H1 (cell line): ENCODE results near the gene GPATCH4. TPM values are rescaled to one million over a fixed set of nuclear protein-coding genes. Genes with fewer than 3 reads are reported as not detected.

ENCODE experiments used
- CTCF ChIA-PET: fragments of 300-600 bp; sonication (Branson Sonifier 250); formaldehyde crosslinking; loops from one replicate; lab custom pipeline; 2021; ENCODE audit not compliant: partially characterized antibody; lab: Charles Lee
- POLR2A ChIA-PET: fragments of 300-600 bp; sonication (Branson Sonifier 250); formaldehyde crosslinking; loops from one replicate; lab custom pipeline; 2021; ENCODE audit warnings: inconsistent platforms; ENCODE audit not compliant: partially characterized antibody; lab: Charles Lee
- DNase-seq, 2 experiments: peaks; one replicate each; pipeline versions ENCODE4 v3.0.0 to v3.0.0-alpha.2; 2010 to 2022; ENCODE audit warnings: low spot score in 2 of 2, low read depth in 1 of 2, mixed read lengths in 1 of 2
- FAIRE-seq: peaks from 2 replicates; lab custom pipeline; 2011; peaks lifted over from hg19 to GRCh38; lab: Jason Lieb, UNC
- H2AFZ ChIP-seq: 2 replicates; pipeline ENCODE4 v1.8.1; 2012; ENCODE audit warnings: low read length, inconsistent platforms
- H2AK5ac ChIP-seq: 2 replicates; pipeline ENCODE4 v1.6.1; 2013; ENCODE audit warnings: low read depth, low read length
- H2BK120ac ChIP-seq: replicated peaks from 2 replicates; pipeline ENCODE3; 2013; ENCODE audit warnings: low read depth, low read length, inconsistent platforms
- H2BK12ac ChIP-seq: 2 replicates; pipeline ENCODE4 v1.6.1; 2013; ENCODE audit warnings: low read depth, low read length
- H2BK15ac ChIP-seq: 2 replicates; pipeline ENCODE4 v1.6.1; 2013; ENCODE audit warnings: low read length
- H2BK20ac ChIP-seq: 2 replicates; pipeline ENCODE4 v1.6.1; 2013; ENCODE audit warnings: low read length
- H2BK5ac ChIP-seq: 2 replicates; pipeline ENCODE4 v1.6.1; 2013; ENCODE audit warnings: low read depth, low read length
- H3K14ac ChIP-seq: 2 replicates; pipeline ENCODE4 v1.6.1; 2013; ENCODE audit warnings: inconsistent platforms; ENCODE audit not compliant: insufficient read length
- H3K18ac ChIP-seq: 2 replicates; pipeline ENCODE4 v1.6.1; 2013; ENCODE audit warnings: low read length; ENCODE audit errors: extremely low read depth
- H3K23ac ChIP-seq: 2 replicates; pipeline ENCODE4 v1.6.1; 2013; ENCODE audit warnings: inconsistent platforms; ENCODE audit not compliant: insufficient read length
- H3K23me2 ChIP-seq: 2 replicates; pipeline ENCODE4 v1.6.1; 2013; ENCODE audit warnings: low read depth, low read length
- H3K27ac ChIP-seq: 2 replicates; pipeline ENCODE4 v1.6.1; 2011; ENCODE audit warnings: low read depth, low read length, inconsistent platforms
- H3K27me3 ChIP-seq, 4 experiments: replicated peaks in 1 of 4; 1 replicate in 1 of 4; 2 replicates in 3 of 4; pipeline versions ENCODE4 v1.6.1 to v1.8.1; 2011 to 2013; ENCODE audit warnings: low read length in 3 of 4, mild to moderate bottlenecking in 3 of 4, inconsistent platforms in 2 of 4, mixed read lengths in 2 of 4, moderate library complexity in 1 of 4; ENCODE audit not compliant: control insufficient read depth in 3 of 4, insufficient read depth in 3 of 4; ENCODE audit errors: extremely low read depth in 1 of 4
- H3K36me3 ChIP-seq, 4 experiments: 2 replicates each; pipeline versions ENCODE4 v1.6.1 to v1.8.1; 2011 to 2013; ENCODE audit warnings: mild to moderate bottlenecking in 4 of 4, low read length in 3 of 4, moderate library complexity in 2 of 4, control low read depth in 1 of 4, inconsistent platforms in 1 of 4; ENCODE audit not compliant: insufficient read depth in 4 of 4, control insufficient read depth in 2 of 4
- H3K4ac ChIP-seq: replicated peaks from 2 replicates; pipeline ENCODE3; 2013; ENCODE audit warnings: low read length, low read depth, mixed read lengths, inconsistent platforms; ENCODE audit not compliant: insufficient read length
- H3K4me1 ChIP-seq, 4 experiments: replicated peaks in 1 of 4; 1 replicate in 1 of 4; 2 replicates in 3 of 4; pipeline versions ENCODE4 v1.6.1 to v1.8.1; 2011 to 2013; ENCODE audit warnings: low read length in 3 of 4, inconsistent platforms in 2 of 4, mixed read lengths in 1 of 4; ENCODE audit not compliant: insufficient read depth in 4 of 4, control insufficient read depth in 3 of 4
- H3K4me2 ChIP-seq, 2 experiments: 2 replicates each; pipeline versions ENCODE4 v1.6.1 to v1.8.1; 2011 to 2013; ENCODE audit warnings: low read depth in 2 of 2, low read length in 2 of 2, control low read depth in 1 of 2, inconsistent platforms in 1 of 2, mild to moderate bottlenecking in 1 of 2; ENCODE audit not compliant: insufficient read depth in 1 of 2
- H3K4me3 ChIP-seq, 4 experiments: fragments of 200-600, 300-600 bp in 1 of 4; sonication (generic), shearing (Covaris generic), sonication (Bioruptor Twin) in 1 of 4; 2 replicates each; pipeline versions ENCODE4 v1.5.1 to v1.8.1; 2011 to 2016; ENCODE audit warnings: low read length in 4 of 4, low read depth in 3 of 4, control low read depth in 2 of 4, inconsistent platforms in 2 of 4, mild to moderate bottlenecking in 2 of 4, mixed read lengths in 1 of 4, moderate library complexity in 1 of 4; ENCODE audit not compliant: insufficient read depth in 2 of 4; ENCODE audit errors: extremely low read depth in 1 of 4
- H3K56ac ChIP-seq: replicated peaks from 2 replicates; pipeline ENCODE3; 2013; ENCODE audit warnings: low read depth, mild to moderate bottlenecking, mixed read lengths, low read length, inconsistent platforms; ENCODE audit not compliant: insufficient read length
- H3K79me1 ChIP-seq: 2 replicates; pipeline ENCODE4 v1.6.1; 2013; ENCODE audit warnings: low read depth, low read length, control low read depth
- H3K79me2 ChIP-seq, 2 experiments: 2 replicates each; pipeline versions ENCODE4 v1.6.1 to v1.8.1; 2012 to 2013; ENCODE audit warnings: low read length in 2 of 2, mild to moderate bottlenecking in 2 of 2, inconsistent platforms in 1 of 2; ENCODE audit not compliant: insufficient read depth in 2 of 2, control insufficient read depth in 1 of 2
- H3K9ac ChIP-seq, 4 experiments: replicated peaks in 1 of 4; 1 replicate in 1 of 4; 2 replicates in 3 of 4; pipeline versions ENCODE4 v1.6.1 to v1.8.1; 2011 to 2013; ENCODE audit warnings: low read depth in 3 of 4, low read length in 3 of 4, control low read depth in 2 of 4, mild to moderate bottlenecking in 2 of 4, moderate library complexity in 2 of 4, inconsistent platforms in 1 of 4; ENCODE audit errors: extremely low read depth in 1 of 4
- H3K9me3 ChIP-seq, 2 experiments: 2 replicates each; pipeline versions ENCODE4 v1.6.1 to v1.8.1; 2012 to 2013; ENCODE audit warnings: mild to moderate bottlenecking in 2 of 2, moderate library complexity in 2 of 2, control low read depth in 1 of 2, inconsistent platforms in 1 of 2, low read depth in 1 of 2, low read length in 1 of 2, mixed read lengths in 1 of 2; ENCODE audit not compliant: insufficient read depth in 2 of 2
- H4K20me1 ChIP-seq, 2 experiments: replicated peaks in 1 of 2; 2 replicates each; pipeline versions ENCODE3 to v1.8.1; 2011 to 2013; ENCODE audit warnings: inconsistent platforms in 2 of 2, low read length in 2 of 2, mild to moderate bottlenecking in 1 of 2; ENCODE audit not compliant: insufficient read depth in 2 of 2, control insufficient read depth in 1 of 2
- H4K5ac ChIP-seq: 2 replicates; pipeline ENCODE4 v1.6.1; 2013; ENCODE audit warnings: low read length, low read depth, mixed read lengths, inconsistent platforms; ENCODE audit not compliant: insufficient read length
- H4K8ac ChIP-seq: 2 replicates; pipeline ENCODE4 v1.8.0; 2013; ENCODE audit warnings: mild to moderate bottlenecking, moderate library complexity, low read length, inconsistent platforms; ENCODE audit not compliant: insufficient read depth; ENCODE audit errors: extremely low read depth
- H4K91ac ChIP-seq: replicated peaks from 2 replicates; pipeline ENCODE3; 2013; ENCODE audit warnings: low read length, mixed read lengths, inconsistent platforms; ENCODE audit not compliant: insufficient read length
- WGBS, 2 experiments: shearing (Covaris generic) in 1 of 2; methylation state at CpG; one replicate each; pipeline versions ENCODE4 v1.1.6 to v1.1.7; 2013 to 2015; ENCODE audit warnings: low lambda C conversion rate in 2 of 2, mixed read lengths in 2 of 2, inconsistent platforms in 1 of 2, low coverage in 1 of 2, missing lambda C conversion rate in 1 of 2; ENCODE audit not compliant: insufficient replicate concordance in 2 of 2, insufficient coverage in 1 of 2, insufficient read length in 1 of 2; ENCODE audit errors: extremely low coverage in 1 of 2, missing lambda C conversion rate in 1 of 2; 5-methylcytosine and 5-hydroxymethylcytosine counted together
- polyA plus RNA-seq, 7 experiments: library from polyadenylated mRNA; depleted of rRNA in 3 of 7; stranded (reverse) in 5 of 7; unstranded in 2 of 7; fragments of >200 nt in 5 of 7; fragments of 200-250 nt in 2 of 7; gene quantifications; 1 replicate in 5 of 7; 2 replicates in 1 of 7; 4 replicates in 1 of 7; pipeline versions ENCODE4 v1.2.1 to v1.2.3, GENCODE V29; 2011 to 2013; ENCODE audit warnings: missing spikeins in 2 of 7, mixed read lengths in 2 of 7
- total RNA-seq: library from RNA; stranded (reverse); fragmentation: NEBNext Ultra II Directional; extraction: Animal tissue kit (Norgen Biotek cat#: 25700); gene quantifications from 2 replicates; pipeline ENCODE4 v1.2.1, GENCODE V29; 2021

Gene GPATCH4
- total and polyA plus RNA-seq, 2 of the 8 experiments (the other 6 are each of a cell fraction or from before 2014, with no cell fraction given), result 20.5 to 47.9 TPM

DNA sequence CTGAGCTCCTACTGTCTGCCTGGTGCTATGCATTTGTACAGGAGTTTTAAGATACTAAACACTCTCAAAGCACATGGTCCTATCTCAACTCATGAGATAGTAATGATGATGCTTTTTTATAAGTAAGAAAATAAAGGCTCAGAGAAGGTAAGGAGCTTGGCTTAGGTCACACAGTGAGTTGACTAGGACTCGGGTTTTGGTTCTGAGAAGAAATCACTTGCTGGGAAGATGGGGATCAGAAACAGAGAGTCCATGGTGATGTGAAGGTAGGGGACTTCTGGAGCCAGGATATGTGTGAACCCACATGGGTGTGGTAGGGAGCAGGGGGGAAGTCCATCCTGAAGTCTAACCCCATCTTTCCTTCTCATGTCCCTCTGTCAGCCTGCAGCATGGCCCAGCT is 44.4 kb upstream of the GPATCH4 start:
- H3K27me3 ChIP-seq, result peaks cover 11 to 66% (median 51%) of the 10 kb centered on the region in 4 experiments
- no peak overlapping the region for H3K56ac ChIP-seq

More for the DNA sequence above, 44.4 kb upstream of the GPATCH4 start:
- no peak overlapping the region for H3K4ac ChIP-seq
- no peak overlapping the region for H2AK5ac ChIP-seq
- H2BK120ac ChIP-seq, result no peak overlapping the region
- H2BK12ac ChIP-seq, result no peak overlapping the region
- H3K4me2 ChIP-seq, result no peak overlapping the region
- ChIA-PET CTCF (interaction anchor here (0.5 to 43.0 kb wide), 6 partner anchors 14 to 1777 kb away, joined by 3 to 868 read pairs (median 129); partner anchors contain the start of genes HAPLN2, NES and NTRK1), POLR2A (interaction anchor here (1.0 to 4.5 kb wide), 5 partner anchors 18 to 60 kb away, joined by 3 to 22 read pairs (median 5); partner anchors contain the start of gene NES)
- H4K20me1 ChIP-seq, result peaks cover 0 to 6% of the 10 kb centered on the region in 2 experiments
- peaks cover 8 to 23% (median 15%) of the 10 kb centered on the region in 4 experiments for H3K4me1 ChIP-seq
- no peak overlapping the region; the same call in 1 of the 2 replicates for H2BK15ac ChIP-seq
- no peaks in the 10 kb centered on the region for H3K36me3 ChIP-seq
- no peak overlapping the region for H2BK20ac ChIP-seq
- H3K18ac ChIP-seq, result no peak overlapping the region
- no peak overlapping the region for H3K9ac ChIP-seq
- FAIRE-seq (no peak), DNase-seq (no peak)
- no peak overlapping the region for H2AFZ ChIP-seq
- H3K14ac ChIP-seq, result no peak overlapping the region
- H4K5ac ChIP-seq, result no peak overlapping the region
- no peaks in the 10 kb centered on the region for H3K79me1 ChIP-seq
- no peaks in the 10 kb centered on the region for H3K79me2 ChIP-seq
- H2BK5ac ChIP-seq, result no peak overlapping the region
- H3K9me3 ChIP-seq, result no peaks in the 10 kb centered on the region
- no peak overlapping the region for H3K4me3 ChIP-seq
- WGBS, 2 experiments, result 93% methylated on average over 1 of the region's 1 CpG; no CpG with 5 or more reads in 1 of the 2 experiments
- H4K8ac ChIP-seq, result no peak overlapping the region
- H3K23me2 ChIP-seq, result peaks cover 13% of the 10 kb centered on the region; the same call in 1 of the 2 replicates
- no peak overlapping the region for H3K27ac ChIP-seq
- H3K23ac ChIP-seq, result no peak overlapping the region
- no peak overlapping the region for H4K91ac ChIP-seq
